WI38 (cell line): ENCODE measurements around the gene ICAM1.
"Not testable (repeated sequence)": the region's sequence is repeated elsewhere in the genome, so short reads cannot be mapped to it uniquely, and the experiment has no call there.

Experiments
- H3K4me3 ChIP-seq: 2 replicates; pipeline ENCODE4 v1.5.1; 2011; ENCODE audit warnings: low read depth, mild to moderate bottlenecking, control low read depth, low read length
- TF ChIP-seq, protein P1 (sequence below): IDR thresholded peaks from 2 replicates; pipeline ENCODE4 v1.5.1; 2012; ENCODE audit warnings: low read depth, mild to moderate bottlenecking, control low read depth, low read length

Gene ICAM1

DNA sequence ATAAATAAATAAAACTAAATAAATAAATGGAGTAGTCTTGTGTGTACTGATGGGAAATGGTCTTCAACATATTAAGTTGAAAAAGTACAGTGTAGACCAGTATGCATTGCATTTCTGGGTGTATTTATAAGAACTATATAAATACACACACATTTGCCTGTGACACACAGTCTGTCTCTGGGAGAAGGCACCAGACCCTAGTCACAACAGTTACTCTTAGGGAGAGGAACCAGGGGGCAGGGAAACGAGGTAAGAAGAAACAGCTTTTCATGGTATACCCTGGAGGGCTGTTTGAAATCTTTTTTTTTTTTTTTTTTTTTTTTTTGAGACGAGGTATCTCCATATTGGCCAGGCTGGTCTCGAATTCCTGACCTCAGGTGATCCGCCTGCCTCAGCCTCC lies 37.0 kb upstream of the ICAM1 start:
- H3K4me3 ChIP-seq = no peak overlapping the region
- TF ChIP-seq, protein P1, sequence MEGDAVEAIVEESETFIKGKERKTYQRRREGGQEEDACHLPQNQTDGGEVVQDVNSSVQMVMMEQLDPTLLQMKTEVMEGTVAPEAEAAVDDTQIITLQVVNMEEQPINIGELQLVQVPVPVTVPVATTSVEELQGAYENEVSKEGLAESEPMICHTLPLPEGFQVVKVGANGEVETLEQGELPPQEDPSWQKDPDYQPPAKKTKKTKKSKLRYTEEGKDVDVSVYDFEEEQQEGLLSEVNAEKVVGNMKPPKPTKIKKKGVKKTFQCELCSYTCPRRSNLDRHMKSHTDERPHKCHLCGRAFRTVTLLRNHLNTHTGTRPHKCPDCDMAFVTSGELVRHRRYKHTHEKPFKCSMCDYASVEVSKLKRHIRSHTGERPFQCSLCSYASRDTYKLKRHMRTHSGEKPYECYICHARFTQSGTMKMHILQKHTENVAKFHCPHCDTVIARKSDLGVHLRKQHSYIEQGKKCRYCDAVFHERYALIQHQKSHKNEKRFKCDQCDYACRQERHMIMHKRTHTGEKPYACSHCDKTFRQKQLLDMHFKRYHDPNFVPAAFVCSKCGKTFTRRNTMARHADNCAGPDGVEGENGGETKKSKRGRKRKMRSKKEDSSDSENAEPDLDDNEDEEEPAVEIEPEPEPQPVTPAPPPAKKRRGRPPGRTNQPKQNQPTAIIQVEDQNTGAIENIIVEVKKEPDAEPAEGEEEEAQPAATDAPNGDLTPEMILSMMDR = no peak

DNA sequence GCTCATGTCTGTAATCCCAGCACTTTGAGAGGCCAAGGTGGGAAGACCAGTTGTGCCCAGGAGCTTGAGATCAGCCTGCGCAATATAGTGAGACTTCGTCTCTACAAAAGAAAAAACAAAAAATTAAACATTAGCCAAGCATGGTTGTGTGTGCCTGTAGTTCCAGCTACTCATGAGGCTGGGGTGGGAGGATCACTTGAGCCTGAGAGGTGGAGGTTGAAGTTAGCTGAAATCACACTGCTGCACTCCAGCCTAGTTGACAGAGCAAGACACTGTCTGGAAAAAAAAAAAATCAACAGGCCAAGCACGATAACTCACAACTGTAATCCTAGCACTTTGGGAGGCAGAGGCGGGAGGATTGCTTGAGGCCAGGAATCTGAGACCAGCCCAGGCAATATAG lies 35.9 kb upstream of the ICAM1 start:
- no peak overlapping the region for H3K4me3 ChIP-seq
- TF ChIP-seq, protein P1 = no peak

DNA sequence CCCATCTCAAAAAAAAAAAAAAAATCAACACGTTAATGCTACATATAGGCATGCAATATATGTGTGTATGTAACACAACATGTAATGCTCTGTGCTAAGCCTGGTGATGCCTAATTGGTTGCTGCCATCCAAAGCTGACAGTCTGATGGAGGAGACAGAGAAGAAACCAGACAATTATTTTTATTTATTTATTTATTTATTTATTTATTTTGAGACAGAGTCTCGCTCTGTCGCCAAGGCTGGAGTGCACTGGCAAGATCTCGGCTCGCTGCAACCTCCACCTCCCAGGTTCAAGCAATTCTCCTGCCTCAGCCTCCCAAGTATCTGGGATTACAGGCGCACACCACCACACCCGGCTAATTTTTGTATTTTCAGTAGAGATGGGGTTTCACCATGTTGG lies 35.5 kb upstream of the ICAM1 start:
- H3K4me3 ChIP-seq = not testable (repeated sequence)

DNA sequence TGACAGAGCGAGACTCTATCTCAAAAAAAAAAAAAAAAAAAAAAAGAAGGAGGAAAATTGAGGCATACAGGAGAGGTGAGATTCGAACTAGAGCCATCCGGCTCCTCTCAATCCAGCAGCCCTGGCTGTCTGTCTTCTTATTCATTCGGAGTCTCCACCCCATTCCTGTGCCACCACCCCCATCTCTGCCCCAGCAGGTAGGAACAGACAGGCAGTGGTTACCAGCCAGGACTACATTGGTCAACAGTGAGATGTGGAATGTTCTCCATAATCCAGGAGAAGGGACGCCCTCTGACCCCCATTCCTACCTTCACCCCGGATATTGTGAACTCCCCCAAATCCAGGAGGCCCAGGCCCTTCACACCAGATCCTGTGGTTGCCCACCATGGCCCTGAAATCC lies 33.2 kb upstream of the ICAM1 start:
- H3K4me3 ChIP-seq = no peak overlapping the region
- TF ChIP-seq, protein P1 = no peak

DNA sequence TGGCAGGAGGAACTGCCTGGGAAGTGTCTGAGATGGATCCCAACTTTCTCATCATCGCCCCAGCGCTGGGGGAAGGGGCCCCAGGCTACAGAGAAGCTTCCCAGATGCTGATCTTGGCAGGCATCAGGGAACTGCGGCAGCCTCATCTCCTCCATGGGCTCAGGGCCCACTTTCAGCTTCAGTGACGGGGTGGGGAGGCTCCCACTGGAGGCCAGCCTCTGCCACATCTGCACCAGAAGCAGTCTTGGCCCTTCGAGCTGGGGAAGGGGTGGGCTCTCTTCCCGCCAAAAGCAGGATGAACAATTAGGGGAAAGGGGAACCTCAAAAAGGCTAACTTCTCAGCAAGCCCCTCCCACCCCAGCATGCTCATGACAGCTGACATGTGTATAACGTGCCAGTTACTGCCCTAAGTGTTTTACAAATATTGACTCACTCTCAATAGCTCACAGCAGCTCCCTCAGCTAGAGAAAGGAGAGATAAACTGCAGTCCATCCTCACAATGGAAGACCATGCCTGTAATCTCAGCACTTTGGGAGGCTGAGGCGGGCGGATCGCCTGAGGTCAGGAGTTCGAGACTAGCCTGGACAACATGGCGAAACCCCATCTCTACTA lies 32.6 kb upstream of the ICAM1 start:
- no peak overlapping the region for H3K4me3 ChIP-seq
- TF ChIP-seq, protein P1 = no peak

DNA sequence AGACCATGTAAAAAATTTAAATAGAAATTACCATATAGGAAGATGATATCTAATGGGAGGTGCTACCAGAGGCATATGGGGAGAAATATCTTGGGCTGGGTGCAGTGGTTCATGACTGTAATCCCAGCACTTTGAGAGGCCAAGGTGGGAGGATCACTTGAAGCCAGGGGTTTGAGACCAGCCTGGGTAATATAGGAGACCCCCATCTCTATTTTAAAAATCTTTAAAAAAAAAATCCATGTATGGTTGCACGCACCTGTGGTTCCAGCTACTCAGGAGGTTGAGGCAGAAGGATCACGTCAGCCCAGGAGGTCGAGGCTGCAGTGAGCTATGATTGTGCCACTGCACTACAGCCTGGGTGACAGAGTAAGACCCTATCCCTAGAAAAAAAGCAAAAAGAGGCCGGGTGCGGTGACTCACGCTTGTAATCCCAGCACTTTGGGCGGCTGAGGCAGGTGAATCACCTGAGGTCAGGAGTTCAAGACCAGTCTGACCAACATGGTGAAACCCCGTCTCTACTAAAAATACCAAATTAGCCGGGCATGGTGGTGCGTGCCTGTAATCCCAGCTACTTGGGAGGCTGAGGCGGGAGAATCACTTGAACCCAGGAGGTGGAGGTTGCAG lies 29.0 kb upstream of the ICAM1 start:
- H3K4me3 ChIP-seq = not testable (repeated sequence)

DNA sequence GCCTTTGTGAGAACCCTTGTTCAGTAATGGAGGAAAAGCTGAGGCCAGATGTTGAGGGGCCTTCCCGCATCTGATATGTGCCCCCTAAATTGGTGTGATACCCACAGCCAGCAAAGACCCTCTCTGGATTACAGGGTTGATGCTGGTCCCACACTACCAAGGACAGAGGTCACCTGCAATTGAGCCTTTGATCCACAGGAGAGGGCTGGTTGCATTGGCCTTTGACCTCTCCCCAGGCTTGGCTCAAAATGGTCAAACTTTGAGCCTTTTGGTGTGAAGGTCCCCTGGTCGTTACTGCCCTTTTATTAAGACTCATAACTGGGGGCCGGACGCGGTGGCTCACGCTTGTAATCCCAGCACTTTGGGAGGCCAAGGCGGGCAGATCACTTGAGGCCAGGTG lies 27.3 kb upstream of the ICAM1 start:
- TF ChIP-seq, protein P1 = no peak
- H3K4me3 ChIP-seq = no peak overlapping the region

DNA sequence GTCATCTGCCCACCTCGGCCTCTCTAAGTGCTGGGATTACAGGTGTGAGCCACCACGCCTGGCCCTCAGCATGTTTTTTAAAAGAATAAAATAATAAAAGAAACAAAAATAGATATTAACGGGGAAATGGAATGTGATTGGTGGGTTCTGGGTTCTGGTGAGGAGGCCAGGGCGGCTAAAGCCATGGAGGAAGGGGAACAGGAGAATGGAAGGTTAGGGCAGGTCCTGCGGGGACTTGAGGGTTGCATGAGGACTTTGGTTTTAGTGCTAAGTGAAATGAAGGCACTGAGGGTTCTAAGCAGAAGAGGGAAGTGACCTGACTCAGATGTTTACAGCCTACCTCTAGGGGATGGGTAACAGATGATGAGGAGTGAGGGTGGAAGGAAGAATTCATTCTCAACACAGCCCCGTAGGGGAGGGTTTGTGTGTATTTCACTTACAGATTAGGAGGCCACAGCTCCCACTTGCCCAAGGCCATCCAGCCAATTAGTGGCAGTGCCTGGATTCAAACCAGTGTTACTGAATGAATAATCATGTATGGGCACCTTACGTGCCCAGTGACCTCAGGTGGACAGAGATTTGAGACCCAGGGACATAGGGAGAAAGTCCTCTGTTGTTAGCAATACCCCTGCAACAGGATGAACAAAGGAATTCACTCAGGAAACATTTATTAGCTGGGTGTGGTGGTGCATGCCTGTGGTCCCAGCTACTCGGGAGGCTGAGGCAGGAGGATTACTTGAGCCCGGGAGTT lies 25.6 kb upstream of the ICAM1 start:
- no peak overlapping the region for H3K4me3 ChIP-seq
- TF ChIP-seq, protein P1 = no peak
